GM19099 (cell line): Measurements from ENCODE around the gene CRIM1.

ENCODE experiments used
- POLR2A ChIP-seq: IDR thresholded peaks from 3 replicates; pipeline ENCODE4 v1.6.1; 2011; ENCODE audit warnings: low read depth; ENCODE audit not compliant: insufficient read length; ENCODE audit errors: extremely low read depth

Gene CRIM1

DNA sequence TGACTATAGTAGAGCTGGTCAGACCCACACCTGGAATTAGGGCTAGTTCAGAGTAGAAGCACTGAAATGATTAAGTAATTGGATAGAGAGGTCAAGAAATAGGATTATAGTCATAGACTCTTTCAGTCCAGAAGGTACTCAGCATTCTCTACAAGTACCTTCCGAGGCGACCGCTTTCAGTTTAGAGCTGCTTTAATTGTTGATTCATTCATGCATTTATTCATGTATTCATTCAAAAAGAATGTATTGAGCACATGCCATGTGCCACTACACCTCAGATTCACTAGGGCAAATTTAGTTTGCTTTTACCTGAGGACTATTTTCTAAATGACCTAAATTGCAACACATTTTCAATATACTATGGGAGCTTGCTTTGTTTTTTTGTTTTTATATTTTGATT lies 48.7 kb downstream of the CRIM1 start:
- TF ChIP-seq POLR2A: no peak

DNA sequence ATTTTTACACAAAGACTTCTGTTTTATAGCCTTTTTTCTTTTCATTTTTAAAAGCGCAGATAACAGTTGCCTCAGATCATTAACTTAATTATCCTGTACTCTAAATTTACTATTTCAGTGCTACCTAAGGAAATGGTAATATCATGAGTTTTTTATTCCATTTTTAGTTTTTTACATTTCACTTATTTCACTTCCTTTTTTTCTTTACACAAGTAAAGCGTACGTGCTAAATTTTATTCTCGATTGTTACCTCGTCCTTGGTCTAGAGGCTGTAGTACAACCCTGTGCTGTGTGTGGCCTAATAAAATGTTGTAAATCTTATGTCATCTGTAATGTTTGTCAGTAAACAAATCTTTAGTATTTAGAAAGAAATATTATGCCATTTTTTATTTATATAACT lies 49.2 kb downstream of the CRIM1 start:
- no peak for TF ChIP-seq POLR2A

GRCh38 chr2:36405183-36405582 lies 49.6 kb downstream of the CRIM1 start:
- TF ChIP-seq POLR2A: no peak

GRCh38 chr2:36406296-36406695 lies 50.7 kb downstream of the CRIM1 start:
- no peak for TF ChIP-seq POLR2A

DNA sequence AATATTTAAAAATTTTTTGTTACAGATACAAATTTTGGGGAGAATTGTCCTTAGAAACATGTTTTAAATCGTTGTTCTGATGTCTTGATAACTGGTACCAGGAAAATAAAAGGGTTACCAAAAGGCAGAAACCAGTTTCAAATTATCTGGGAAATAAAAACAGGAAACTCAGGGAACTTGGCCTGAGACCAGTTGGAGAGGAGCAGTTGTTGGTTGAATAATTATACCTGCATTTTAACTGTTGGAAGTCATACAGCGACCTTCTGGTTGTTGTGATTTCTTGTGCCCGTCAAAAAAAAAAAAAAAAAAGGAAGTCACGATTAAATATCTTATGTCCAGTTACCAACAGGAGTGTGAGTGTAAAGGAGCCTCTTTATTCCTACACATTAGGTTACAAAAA lies 51.8 kb downstream of the CRIM1 start:
- TF ChIP-seq POLR2A: no peak

- TF ChIP-seq POLR2A: no peak
These were observed 52.7 kb downstream of the CRIM1 start for GRCh38 chr2:36408198-36408703.

DNA sequence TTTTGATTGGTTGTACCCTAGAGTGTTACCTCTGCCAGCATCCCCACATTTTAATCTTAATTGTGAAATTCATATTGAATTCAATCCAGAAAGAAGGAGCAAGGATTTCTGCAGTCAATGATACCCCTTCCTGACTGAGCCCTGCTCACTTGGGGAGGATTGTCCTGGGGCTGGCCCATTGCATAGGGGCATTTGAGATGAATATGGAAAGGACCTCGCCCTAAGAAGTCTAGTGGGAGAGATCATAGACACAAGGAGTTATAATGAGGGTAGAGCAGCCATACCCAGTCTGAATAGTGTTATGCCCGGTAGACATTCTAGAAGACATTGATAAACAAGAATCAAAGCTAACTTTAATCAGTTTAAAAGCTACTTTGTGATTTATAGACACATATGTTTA lies 53.8 kb downstream of the CRIM1 start:
- TF ChIP-seq POLR2A: no peak

DNA sequence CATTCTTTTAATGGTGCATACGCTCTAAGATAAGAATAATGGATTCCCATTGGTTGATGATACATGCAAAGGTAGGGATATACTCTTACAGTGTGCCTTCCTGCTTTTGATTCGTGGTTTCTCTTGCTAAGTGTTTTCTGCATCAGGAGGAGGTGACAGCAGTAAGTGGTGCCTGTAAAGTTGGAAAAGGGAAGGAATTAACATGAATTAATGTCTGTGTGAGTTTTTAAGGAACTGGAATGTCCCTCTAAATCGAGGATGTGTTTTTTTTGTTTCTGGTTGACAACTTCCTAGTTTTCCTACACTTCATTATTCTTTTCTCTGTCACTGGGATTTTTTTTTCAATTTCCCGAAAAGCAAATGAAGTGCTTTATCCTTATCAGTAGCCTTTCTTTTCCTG lies 54.4 kb downstream of the CRIM1 start:
- TF ChIP-seq POLR2A: no peak

DNA sequence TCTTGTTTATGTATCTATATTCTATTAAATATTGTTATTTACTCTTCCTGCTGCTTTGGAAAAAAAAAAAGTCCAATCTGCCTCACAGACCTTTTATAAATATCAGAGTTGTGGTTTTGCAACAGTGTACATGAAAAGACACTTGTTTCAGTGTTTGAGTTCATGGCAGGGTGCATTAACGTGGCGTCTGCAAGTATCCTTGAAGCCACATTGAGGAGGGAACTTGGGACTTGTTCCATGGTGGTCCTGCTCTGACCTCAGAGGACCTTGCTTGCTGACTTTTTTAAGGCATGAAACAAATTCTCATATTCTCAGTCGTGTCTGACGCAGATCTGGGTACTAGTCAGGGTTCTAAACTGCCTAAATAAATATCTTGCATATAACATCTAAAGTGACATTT lies 55.1 kb downstream of the CRIM1 start:
- no peak for TF ChIP-seq POLR2A

- no peak for TF ChIP-seq POLR2A
These were observed 56.4 kb downstream of the CRIM1 start for GRCh38 chr2:36411962-36412444.

- no peak for TF ChIP-seq POLR2A
These were observed 57.6 kb downstream of the CRIM1 start for GRCh38 chr2:36413218-36413617.

GRCh38 chr2:36414307-36414706 lies 58.7 kb downstream of the CRIM1 start:
- TF ChIP-seq POLR2A: no peak

DNA sequence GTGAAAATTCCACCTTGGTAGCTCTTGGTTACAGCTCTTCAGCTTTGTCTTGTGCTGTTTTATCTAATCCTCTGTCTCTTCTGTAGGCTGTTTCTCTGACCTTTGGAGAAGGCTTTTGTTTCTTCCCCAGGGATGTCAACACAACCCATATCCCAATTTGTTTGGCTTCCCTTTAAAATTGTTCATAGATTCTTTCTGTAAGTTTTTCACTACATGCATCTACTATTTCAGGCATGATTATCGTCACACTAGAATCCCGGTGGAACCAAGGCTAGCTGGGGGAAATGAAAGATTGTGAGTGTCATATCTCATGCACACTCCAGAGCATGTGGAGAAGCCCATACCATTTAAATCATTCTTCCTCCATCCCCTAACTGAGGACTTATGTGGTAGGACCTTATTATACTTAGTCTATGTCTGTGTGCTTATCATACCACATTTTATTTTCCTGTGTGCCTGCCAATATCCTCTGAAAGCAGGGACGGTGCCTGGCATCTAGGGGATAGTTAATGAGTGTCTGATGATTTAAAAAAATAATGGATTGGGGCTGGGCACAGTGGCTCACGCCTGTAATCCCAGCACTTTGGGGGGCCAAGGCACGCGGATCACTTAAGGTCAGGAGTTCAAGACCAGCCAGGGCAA lies 59.9 kb downstream of the CRIM1 start:
- TF ChIP-seq POLR2A: no peak

DNA sequence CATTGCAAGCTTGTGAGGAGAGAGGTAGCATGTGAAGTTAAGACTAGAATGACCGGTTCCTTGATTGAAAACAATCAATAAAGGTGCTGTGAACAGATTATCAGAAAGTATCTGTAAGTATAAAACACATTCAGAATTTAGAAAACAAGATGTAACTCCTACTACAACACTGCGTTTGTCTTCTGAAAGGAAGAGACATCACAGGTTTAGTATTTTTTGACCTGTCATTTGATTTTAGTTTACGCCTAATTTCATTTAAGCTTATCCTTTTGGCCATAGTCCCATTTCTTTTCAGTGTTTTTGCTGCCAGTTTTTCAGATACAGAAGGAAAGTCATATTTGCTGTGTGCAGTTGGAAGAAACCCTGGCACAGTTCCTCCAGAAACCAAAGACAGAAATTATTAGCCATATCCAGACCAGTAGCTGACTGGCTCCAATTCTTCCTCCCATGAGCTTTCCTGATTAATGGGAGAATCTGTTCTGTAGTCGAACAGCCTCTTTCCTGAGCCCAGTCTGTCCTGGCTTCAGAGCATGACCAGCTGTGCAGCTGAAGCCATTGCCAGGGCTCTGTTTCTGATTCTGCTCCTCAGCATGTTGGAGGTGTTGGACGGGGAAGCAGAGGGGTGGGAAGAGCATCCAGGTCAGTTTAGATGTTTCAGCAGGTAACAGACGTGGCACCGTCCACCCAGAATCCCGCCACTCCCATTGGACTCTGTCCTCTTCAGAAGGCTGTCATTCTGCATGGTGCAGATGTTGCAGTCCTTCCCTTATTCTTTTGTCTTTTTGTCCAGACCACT lies 61.0 kb downstream of the CRIM1 start:
- TF ChIP-seq POLR2A: no peak

DNA sequence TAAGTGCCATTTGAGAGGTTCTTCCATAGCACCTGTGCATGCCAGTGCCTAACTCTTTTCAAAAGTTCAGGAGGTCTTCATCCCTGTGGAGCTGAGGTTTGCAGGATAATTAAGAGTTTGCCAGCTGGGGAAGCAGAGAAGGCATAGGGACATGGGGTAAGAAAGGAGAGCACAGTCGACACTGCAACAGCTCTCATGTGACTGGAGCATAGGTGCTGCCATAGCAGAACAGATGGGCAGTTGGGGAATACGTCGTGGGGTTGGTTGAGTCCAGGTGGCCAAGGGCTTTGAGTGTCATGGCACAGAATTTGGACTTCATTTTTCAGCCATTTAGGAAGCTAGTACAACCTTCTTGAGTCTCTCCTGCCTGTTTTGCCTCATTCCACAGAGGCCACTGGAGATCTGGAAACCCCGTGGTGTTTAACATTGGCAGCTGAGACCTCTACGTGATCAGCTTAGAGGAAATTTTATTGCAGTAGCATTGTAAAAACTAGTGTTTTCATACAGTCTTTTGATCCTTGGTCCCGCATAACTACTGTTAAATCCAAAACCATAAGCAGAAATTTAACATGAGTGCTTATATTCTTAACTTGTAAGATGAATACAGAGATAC lies 65.1 kb downstream of the CRIM1 start:
- no peak for TF ChIP-seq POLR2A

DNA sequence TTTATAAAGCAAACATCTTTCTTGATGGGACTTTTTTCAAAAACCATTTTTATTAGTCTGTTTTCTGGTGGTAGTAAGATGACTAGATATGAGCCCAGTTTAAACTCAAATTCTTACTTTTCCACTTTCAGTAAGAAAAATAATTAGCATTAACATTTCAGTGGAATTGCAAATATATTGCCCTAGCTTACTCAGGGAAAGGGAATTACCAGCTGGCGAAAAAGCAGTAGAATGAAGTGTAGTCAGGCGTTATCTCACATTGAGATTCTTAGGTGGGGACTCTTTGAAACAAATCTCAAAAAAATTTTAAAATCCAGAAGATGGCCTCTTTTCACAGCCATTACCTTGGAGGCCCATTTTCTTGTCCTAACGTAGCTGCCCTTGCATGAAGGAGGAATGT lies 65.8 kb downstream of the CRIM1 start:
- TF ChIP-seq POLR2A: no peak
